Measurements from ENCODE around the gene SRSF12.
"Not testable (repeated sequence)": the region's sequence is repeated elsewhere in the genome, so short reads cannot be mapped to it uniquely, and the experiment has no call there.

Gene SRSF12

GRCh38 chr6:89071036-89071435 is 46.8 kb downstream of the SRSF12 start:
- DNase-seq (ENCODE audit: low read depth) = no peak

DNA sequence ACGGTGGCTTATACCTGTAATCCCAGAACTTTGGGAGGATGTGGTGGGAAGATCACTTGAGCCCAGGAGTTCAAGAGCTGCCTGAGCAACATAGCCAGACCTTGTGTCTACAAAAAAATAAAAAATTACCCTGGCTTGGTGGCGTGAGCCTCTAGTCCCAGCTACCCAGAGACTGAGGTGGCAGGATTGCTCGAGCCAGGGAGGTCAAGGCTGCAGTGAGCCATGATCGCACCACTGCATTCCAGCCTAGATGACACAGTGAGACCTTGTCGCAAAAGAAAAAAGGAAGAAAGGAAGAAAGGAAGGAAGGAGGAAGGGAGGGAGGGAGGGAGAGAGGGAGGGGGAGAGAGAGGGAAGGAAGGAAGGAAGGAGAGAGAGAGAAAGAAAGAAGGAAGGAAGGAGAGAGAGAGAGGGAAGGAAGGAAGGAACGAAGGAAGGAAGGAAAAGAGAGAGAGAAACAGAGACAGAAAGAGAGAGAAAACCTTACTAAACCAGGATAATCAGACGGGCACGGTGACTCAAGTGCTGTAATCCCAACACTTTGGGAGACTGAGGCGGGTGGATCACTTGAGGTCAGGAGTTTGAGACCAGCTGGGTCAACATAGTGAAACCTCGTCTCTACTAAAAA is 48.2 kb downstream of the SRSF12 start:
- no peak for DNase-seq (ENCODE audit: low read depth)

DNA sequence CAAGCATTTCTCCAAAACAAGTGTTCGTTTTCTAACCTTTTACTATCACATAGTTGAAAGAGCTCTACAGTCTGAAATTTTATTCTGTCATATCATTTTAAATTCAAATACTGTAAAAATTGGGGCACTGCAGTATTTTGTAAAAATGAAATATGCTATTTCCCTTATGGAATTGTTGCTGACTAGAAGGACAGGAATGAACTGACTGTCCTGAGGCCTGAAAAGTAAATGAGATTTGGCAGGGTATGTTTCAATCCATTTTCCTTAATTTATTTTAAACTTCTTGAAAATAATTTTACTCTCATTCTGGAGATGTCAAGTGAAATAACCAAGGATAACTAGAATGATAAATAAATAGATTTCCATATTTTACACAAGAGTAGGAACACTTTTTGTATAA is 49.2 kb downstream of the SRSF12 start:
- DNase-seq (ENCODE audit: low read depth) = no peak

GRCh38 chr6:89067796-89068195 is 50.1 kb downstream of the SRSF12 start:
- no peak for DNase-seq (ENCODE audit: low read depth)

DNA sequence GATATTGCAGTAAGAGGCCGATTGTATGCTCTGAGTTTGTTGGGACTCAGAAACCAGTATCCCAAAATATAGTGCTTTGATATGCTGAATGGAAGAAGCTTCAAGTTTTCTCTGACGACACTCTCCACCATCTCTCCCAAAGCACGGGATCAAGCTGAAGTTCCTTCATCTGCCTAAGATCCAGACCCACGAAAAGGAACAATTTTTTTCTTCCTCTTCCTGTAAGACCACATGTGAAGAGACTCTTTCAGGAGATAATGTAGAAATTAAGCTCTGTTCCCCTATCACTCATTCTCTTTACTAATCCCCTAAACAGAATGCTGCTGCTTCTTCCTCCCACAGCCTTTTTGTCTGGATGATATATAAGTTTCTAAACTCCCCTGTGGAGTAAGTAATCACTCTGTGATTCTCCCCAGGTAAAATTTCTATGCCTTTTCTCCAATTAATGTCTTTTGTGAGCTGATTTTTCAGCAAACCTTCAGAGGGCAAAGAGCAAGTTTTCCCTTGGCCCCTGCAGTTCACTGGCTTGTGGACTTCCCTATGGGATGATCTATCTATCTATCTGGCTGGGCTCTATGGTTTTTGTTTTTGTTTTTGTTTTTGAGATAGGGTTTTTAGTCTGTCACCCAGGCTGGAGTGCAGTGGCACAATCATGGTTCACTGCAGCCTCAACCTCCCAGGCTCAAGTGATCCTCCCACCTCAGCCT is 50.8 kb downstream of the SRSF12 start:
- no peak for DNase-seq (ENCODE audit: low read depth)

- not testable (repeated sequence) for DNase-seq (ENCODE audit: low read depth)
These were observed 51.8 kb downstream of the SRSF12 start for GRCh38 chr6:89066121-89066520.

DNA sequence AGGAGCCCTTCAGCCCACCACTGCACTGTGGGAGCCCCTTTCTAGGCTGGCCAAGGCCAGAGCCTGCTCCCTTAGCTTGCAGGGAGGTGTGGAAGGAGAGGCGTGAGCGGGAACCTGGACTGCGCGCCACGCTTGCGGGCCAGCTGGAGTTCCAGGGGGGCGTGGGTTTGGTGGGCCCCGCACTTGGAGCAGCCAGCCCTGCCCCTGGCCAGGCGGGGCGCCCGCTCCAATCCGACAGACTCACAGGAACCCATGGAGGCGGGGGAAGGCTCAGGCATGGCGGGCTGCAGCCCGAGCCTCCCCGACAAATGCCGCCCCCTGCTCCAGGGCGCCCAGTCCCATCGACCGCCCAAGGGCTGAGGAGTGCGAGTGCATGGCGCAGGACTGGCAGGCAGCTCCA is 52.9 kb downstream of the SRSF12 start:
- DNase-seq (ENCODE audit: low read depth) = not testable (repeated sequence)

DNA sequence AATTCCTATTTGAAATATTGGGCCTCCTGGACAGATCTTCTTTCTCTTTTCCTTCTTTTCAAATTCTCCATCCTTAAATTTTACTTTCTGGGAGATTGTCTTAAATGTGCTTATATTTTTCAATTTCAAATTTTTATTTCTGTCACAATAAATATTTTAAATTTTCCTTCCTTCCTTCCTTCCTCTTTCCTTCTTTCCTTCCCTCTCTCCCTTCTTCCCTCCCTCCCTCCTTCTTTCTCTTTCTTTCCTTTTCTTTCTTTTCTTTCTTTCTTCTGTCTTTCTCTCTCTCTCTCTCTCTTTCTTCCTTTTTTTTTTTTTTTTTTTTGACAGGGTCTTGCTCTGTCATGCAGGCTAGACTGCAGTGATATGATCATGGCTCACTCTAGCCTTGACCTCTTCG is 54.0 kb downstream of the SRSF12 start:
- no peak for DNase-seq (ENCODE audit: low read depth)

DNA sequence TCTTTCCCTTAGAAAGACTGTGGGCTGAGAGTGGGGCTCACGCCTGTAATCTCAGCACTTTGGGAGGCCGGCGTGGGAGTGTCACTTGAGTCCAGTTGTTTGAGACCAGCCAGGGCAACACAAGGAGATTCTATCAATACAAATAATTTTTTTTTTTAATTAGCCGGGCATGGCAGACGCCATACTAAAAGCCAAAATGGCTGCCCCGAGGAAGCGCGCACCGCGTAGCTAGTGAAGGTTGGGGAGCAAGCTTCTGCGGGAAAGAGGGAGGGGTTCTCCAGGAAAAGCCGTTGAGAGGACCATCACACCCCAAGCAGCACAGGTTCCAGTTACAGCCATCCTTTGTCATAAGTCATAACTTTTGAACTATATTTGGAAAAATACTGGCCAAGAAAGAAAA is 58.6 kb downstream of the SRSF12 start:
- DNase-seq (ENCODE audit: low read depth) = no peak

DNA sequence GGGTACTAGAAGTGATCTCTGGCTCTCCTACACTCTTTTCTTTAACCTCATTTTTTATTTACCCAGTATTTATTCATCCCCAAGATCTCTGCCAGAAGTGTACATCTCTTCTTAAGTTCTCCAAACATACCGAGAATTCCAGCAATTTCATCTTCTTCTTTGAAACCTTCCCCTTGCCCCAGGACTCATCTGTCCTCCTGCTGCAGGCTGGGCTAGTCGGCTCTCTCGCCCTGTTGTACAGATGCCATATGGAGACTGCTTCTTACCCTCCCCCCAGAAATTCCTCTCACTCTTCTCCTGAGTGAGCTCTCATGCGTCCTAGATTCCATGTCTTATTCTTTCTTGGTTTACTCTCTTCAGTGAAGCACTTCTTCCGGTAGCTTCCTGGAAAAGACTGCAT is 59.2 kb downstream of the SRSF12 start:
- DNase-seq (ENCODE audit: low read depth) = no peak

GRCh38 chr6:89057759-89058158 is 60.1 kb downstream of the SRSF12 start:
- no peak for DNase-seq (ENCODE audit: low read depth)

- no peak for DNase-seq (ENCODE audit: low read depth)
These were observed 63.7 kb downstream of the SRSF12 start for GRCh38 chr6:89054208-89054607.

GRCh38 chr6:89051676-89052075 is 66.2 kb downstream of the SRSF12 start:
- DNase-seq (ENCODE audit: low read depth) = no peak

DNA sequence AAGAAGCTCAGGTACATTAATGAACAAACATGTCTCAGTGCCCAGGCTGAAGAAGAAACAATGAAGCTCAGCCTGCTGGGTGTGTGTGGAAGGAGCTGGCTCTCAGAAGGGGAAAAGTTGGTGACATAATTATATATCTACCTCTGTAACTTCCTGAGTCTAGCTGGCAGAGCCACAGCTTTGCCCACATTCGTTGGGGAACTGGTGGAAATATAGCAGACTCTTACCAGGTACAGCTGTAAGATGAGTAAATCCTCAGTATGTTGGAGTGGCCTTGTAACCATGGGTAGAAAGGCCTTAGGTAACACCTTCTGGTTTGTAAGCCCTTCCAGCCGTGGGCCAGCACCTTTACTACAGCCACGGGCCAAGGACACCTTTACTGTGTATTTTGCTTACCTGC is 67.2 kb downstream of the SRSF12 start:
- DNase-seq (ENCODE audit: low read depth) = no peak

DNA sequence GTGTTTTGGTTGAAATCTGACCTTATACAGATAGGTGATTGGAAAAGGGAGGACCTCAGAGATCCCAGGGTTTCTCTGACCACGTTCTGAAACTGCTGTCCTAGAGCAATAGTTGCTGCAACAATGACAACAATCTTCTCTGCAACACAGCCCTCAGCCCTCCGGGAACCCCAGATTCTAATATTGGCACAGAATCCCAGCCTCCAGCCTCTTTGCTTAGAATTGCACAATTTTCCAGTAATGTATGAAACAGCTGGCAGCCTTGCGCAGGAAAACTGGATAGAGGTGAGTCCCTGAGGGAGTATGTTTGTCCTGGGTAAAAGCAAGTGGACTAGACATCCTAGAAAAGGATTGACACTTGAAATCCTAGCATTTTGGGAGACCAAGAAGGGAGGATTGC is 67.7 kb downstream of the SRSF12 start:
- no peak for DNase-seq (ENCODE audit: low read depth)

GRCh38 chr6:89048985-89049384 is 68.9 kb downstream of the SRSF12 start:
- DNase-seq (ENCODE audit: low read depth) = no peak

DNA sequence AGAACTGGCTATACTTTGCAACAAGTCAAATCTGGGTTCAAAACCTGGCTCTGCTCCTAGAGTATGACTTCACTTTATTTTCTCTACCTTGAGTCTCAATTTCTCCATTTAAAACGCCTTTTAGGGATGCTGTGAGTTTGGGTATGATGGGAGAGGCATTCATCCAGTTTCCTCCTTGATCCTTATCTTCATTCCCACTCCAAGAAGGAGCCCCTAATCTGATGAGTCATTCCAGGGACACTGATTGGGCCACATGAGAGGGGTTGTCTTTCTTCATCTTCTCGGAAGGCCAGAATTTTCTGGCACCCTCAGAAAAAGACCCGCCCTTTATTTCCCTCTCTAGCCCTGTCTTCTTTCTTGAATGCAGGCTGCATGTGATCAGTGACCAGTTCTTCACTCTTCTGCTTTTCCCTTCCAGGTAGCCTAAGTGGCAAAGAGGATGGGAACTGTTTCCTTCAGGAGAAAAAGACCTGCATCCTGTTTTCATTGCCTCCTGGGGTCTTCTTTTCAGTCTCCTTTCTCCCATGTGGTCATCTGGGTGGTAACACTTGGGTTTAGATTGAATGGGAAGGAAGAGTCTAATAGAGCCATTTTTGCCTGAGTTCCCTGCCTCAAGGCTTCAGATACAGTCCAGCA is 69.5 kb downstream of the SRSF12 start:
- no peak for DNase-seq (ENCODE audit: low read depth)

- no peak for DNase-seq (ENCODE audit: low read depth)
These were observed 70.4 kb downstream of the SRSF12 start for GRCh38 chr6:89047473-89047872.
